ENCODE results near the gene TRIM59.

Gene TRIM59, protein sequence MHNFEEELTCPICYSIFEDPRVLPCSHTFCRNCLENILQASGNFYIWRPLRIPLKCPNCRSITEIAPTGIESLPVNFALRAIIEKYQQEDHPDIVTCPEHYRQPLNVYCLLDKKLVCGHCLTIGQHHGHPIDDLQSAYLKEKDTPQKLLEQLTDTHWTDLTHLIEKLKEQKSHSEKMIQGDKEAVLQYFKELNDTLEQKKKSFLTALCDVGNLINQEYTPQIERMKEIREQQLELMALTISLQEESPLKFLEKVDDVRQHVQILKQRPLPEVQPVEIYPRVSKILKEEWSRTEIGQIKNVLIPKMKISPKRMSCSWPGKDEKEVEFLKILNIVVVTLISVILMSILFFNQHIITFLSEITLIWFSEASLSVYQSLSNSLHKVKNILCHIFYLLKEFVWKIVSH

DNA sequence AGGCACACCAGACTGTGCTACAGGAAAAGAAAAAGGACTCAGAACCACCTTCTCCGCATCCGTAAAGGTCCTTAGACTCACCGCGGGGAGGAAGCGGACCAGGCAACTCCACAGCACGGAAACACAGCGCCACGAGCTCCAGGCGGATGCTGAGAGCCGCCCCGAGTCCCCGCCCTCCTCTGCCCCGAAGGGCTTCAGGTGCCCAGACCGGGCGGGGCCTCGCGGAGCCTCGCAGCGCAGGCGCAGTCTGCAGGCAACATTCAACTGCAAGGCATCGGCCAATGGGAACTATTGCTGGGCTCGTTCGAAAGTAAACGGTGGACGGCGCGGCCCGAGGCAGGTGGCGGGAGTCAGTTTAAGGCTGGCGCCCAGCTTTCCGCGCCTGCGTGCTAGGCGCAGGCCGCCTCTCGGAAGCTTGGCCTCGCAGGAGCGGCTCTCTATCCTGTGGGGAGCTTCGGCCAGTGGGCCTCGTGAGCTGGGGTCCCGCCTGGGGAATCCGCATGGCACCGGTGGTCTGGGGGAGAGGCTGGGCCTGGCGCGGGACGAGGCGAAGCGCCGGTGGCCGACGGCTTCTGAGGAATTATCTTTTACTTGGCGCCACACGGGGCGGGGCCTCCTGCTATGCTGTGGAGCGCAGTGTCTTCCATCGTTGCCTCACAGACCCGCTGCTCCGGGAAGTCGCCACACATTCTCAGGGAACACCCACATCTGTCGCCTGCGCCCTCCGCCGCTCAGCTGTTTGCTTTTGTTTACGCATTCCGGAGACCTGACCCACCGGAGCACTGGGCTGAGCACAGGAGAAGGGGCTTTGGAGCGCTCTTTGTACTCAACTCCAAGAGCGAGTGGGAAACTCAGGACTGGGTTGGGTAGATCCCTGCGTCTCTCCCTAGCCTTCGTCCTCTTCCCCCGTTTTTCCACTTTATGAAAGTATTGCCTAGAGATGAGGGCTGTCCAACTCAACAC lies at the start of gene TRIM59:
TSS of gene TRIM59 (minus strand) at position 151 of the 963 bp plus-strand sequence. CDS start 10,603 bp downstream, outside the sequence.
- DNase-seq = no peak

DNA sequence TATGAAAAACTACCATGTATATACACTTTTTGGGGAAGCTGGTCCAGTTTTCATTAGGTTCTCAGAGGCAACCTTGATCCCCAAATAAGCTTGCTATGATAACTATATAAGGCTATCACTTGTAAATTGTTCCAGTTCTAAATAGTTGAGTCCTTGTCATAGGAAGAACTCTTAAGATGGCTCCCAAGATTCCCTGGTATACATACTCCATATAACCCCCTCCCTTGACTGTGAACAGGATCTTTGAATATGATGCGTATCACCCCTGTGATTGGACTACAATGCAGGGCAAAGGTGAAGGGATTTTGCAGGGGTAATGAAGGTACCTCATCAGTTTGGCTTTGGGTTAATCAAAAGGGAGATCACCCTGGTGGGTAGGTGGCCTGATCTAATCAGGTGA lies 48.6 kb upstream of the TRIM59 start:
- no peak for DNase-seq

DNA sequence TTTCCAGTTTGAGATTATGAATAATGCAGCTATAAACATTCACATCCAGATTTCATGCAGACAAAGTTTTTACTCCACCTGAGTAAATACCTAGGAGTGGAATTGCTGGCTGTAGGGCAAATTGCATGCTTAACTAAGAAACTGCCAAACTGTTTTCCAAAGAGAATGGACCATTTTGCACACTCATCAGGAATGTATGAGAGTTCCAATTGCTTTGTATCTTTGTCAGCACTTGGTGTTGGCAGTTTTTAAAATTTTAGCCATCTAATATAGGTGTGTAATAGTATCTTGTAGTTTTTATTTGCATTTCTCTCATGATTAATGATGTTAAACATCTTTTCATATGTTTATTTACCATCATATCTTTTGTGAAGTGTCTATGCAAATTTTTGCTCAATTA lies 40.6 kb upstream of the TRIM59 start:
- DNase-seq = no peak

DNA sequence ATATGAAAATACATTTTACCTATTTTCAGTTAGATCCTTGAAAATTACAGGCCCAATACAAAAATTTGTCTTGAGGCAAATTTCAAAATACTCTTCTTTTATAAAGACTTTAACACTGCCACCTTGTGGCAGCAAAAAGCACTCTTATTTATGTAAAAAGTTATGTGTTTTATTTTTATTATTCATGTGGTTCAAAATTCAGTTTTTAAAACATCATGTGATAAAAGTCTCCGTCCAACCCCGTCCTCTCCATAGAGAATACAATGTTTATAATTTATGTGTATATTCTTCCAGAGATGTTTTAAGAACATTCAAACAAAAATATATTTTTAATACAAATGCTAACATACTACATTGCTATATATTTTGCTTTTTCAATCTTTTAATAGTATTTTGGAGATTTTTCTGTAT lies 36.9 kb upstream of the TRIM59 start:
- DNase-seq = no peak

DNA sequence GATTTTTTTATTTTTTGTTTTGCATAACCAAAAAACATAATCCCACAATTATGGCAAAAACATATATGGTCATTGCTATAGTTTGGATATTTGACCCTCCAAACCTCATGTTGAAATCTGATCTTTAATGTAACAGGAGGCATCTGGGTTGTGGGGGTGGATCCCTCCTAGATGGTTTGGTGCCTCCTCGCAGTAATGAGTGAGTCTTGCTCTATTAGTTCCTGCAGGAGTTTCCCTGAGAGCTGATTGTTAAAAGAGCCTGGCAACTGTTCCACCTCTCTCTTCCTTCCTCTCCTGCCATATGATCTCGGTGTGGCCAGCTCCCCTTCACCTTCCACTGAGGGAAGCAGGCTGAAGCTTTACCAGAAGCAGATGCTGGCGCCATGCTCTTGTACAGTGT lies 33.2 kb upstream of the TRIM59 start:
- DNase-seq = no peak

DNA sequence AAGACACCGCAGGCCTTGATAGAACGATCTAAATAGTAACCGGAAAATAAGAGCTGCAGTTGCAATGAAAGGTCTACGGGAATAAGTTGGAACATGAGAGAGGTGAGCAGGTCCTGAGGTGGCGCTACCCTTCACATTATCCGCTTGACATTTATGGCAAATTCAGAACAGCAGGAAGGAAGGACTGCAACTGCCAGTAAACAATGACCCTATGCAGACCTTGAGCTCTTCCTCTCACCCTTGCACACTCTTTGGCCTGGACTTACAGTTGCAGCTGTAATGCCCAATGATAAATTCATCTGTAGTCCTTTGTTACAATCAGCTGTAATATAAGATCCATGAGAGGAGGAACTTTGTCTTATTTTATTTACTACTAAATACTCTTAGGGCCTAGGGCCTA lies 32.3 kb upstream of the TRIM59 start:
- DNase-seq = no peak

DNA sequence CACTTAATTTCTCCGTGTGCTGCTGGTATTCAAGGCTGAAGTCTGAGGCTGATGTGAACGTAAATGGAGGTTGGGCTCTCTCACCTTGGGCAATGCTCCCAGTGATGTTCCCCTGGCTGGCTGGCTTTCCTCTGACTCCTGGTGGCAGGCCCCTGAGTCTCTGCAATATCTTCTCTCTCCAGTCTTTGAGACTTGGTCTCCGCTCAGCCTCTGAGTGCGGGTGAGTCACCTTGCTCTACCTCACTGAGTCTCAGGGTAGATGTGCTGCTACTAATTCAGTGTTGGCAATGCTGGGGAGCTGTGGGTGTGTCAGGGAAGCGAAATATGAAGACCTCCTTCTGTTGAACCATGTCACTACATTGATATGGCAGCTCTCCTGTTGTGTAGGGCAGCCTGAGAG lies 31.3 kb upstream of the TRIM59 start:
- no peak for DNase-seq

DNA sequence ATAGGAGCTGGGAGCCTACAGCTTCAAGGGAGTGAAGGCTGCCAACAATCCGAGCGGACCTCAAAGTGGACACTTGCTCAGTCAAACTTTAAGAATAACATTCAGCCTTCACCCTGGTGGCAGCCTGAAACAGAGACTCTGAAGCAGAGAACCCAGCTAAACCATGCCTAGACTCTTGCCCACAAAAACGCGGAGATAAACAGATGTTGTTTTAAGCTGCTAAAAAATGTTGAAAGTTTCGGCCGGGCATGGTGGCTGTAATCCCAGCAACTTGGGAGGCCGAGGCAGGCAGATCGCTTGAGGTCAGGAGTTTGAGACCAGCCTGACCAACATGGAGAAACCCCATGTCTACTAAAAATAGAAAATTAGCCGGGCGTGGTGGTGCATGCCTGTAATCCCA lies 29.8 kb upstream of the TRIM59 start:
- DNase-seq = no peak

DNA sequence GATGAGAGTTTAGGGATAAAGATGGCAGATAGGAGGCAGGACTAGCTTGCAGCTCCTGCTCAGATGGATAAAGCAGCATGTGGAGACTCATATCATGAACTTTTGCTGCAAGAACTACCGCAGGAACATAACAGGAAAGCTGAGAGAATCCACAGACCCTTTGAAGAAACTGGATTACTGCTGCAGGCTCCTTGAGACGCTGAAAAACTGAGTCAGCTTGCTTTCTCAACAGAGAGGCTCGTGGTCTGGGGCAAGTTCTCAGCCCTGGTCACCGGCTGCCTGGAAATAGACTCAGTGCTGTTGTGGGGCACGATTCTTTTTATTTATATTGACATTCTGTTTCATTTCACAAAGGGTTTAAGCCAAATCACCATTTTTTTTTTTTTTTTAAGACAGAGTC lies 28.8 kb upstream of the TRIM59 start:
- no peak for DNase-seq

DNA sequence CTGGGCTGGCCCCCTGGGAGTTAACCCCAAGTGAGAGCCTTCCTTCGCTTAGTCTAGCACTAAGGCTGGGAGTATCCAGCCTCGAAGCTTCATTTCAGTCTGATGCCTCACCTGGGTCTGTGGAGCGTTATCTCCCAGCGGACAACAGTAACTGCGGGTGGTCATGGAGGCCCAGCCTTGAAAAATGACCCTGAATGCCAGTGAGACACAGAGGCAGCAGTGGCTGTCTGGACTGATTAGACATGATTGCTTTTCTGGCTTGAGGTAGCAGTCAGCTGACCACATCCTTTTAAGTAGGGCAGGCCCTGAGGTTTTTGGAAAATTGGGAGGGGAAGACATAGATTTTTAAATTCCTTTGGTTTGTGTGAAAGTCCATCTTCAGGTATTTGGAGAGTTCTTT lies 28.2 kb upstream of the TRIM59 start:
- DNase-seq = no peak

DNA sequence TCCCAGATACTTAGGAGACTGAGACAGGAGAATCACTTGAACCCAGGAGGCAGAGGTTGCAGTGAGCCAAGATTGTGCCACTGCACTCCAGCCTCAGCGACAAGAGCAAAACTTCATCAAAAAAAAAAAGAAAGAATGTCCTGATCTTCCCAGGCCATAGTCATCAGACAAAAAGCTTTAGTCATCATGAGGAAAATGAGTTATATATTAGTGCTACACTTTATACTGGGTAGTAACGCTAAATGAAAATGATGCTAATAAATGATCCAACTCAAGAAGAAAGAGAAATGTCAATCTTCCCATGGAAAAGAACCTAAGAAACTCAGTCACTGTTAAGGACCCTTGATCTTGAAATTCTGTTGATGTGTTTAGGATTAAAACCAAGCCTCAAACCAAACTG lies 26.3 kb upstream of the TRIM59 start:
- no peak for DNase-seq

DNA sequence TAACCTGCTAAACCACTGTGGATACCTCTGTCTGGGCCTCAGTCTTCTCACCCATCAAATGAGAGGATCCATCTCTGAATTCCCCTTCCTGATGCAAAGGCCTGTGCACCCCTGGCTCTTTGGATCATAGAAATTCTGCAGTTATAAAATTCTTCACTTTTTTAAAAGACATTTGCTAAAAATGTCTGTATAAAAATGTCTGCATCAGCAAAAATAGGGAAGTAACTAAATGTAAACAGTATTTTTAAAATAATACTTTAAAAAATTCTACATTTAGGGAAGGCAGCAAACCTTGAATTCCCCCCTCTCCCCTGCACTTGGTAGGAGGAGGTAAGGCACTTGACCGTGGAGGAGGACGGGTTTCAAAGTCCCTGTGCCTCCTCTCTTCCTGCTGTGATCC lies 25.6 kb upstream of the TRIM59 start:
- DNase-seq = no peak

DNA sequence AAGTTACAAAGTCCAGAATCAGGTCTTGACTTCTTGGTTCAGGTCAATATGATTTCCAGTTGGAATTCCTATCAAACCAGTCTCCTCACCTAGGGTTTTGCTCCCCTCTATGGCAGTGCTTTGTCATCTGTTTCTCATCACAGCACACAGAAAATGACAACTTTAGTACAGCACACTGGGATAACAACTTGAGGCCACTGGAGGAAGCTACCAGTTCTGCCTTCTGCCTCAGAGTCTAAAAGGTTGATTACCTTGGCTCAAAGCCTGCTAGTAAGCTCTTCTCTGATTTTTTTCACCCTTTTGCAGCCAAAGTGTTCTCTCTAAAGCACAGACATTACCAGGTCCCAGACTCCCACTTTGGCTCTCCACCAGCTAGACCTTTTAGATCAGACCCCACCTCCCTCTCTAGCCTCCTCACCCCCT lies 24.8 kb upstream of the TRIM59 start:
- DNase-seq = no peak

DNA sequence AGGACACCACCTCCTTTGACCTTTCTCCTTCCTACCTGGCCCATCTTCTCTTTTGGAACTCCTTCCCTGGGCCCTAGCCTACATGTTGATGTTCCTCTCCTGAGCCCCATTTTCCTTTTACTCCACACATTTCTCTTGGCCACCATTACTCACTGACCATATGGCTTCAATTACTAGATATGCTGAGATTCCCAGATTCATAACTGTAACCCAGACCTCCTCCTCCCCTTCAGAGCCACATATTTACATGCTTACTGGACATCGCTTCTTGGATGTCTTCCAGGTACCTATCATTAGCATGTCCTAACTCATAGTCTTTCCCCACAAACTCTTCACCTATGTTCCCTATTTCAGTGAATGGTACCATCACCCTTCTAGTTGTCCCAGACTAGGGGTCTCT lies 24.4 kb upstream of the TRIM59 start:
- no peak for DNase-seq

DNA sequence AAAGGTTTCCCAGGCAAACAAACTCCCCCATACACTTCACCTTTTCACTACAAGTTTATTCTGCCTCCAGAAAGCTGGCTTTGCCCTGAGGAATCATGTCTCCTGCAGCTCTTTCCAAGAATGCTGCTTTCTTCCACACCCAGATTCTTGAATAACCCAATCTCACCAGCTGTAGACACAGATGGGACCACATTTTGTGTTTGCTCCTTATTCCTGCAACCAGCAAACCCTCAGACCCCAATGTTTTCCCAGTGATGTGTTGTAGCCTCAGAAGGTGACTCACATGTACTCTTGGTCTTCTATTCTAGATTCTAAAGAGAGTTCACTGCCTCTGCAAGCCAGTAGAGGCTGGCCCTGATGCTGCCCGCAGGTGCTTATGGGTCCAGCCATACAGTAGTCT lies 23.6 kb upstream of the TRIM59 start:
- DNase-seq = no peak

DNA sequence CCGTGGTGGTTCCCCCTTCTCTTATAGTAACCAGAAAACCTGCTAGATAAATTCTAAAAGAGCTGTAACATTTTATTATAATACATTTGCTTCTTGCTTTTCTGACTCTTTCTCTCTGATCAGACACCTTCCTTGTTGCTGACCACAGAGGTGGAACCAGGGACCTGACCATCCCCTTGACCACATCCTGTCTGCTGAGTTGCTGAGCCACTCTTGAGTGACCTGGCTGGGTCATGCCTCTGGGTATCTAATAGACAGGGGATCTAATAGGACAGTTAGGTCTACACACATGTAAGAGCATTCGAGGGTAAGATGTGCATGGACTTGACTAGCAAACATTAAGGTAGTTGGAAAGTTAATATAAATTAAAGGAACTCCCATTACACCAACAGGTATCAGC lies 22.8 kb upstream of the TRIM59 start:
- no peak for DNase-seq

DNA sequence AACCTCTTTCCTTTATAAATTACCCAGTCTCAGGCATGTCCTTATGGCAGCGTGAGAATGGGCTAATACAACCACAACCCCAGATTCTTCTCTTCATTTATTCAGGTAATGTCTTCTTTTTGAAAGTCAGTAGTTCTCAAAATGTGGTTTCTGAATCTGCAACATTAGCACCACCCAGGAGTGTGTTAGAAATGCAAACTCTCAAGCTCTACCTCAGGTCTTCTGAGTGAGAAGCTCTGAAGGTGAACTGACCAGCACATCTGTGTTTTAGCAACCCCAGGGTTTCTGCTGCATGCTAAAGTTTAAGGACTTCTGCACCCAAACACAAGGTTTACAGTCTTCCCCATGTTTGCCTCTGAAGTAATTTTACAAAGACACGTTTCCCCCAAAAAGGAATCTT lies 22.3 kb upstream of the TRIM59 start:
- DNase-seq = no peak

DNA sequence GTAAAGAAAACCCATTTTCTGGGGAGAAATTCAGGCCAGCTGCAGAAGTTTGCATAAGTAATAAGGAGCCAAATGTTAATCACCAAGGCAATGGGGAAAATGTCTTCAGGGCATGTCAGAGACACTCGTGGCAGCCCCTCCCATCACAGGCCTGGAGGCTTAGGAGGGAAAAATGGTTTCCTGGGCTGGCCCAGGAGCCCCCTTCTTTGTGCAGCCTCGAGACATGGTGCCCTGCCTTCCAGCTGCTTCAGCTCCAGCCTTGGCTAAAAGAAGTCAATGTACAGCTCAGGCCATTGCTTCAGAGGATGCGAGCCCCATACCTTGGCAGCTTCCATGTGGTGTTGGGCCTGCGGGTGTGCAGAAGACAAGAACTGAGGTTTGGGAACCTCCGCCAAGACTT lies 20.6 kb upstream of the TRIM59 start:
- no peak for DNase-seq

DNA sequence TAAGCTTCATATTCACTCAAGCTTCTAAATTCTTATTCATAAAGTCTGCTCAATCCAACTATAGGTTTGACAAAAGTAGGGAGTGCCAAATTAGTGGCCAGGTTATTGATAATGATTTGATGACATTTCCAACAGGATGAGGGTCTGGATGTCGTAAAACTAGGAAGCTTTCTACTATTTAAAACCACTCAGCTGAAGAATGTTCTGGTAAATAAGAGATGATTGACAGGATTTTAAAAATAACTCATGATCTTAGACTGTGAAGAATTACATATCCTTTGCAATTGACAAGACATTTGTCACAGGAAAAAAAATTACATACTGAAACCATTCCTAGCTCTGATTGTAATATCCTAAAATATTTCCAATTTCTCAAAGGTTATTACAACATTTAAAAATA lies 15.4 kb upstream of the TRIM59 start:
- DNase-seq = no peak

DNA sequence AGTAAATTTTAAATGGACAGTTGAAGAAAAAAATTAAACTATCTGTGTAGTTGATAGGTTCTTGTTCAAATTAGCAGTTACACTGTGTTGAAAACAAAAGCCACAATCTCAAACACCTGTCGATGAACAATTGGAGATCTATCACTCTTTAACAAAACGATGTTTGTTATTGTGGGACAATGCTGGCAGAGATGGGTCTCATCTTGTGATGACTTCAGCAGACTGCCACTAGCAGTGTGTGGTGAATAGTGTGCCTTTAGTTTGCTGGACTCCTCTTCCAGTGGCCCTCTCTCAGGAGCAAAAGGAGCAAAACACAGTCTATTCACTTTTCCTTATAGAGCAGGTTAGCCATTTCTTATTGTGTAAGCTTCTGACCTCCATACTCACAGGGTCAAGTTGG lies 14.7 kb upstream of the TRIM59 start:
- no peak for DNase-seq

DNA sequence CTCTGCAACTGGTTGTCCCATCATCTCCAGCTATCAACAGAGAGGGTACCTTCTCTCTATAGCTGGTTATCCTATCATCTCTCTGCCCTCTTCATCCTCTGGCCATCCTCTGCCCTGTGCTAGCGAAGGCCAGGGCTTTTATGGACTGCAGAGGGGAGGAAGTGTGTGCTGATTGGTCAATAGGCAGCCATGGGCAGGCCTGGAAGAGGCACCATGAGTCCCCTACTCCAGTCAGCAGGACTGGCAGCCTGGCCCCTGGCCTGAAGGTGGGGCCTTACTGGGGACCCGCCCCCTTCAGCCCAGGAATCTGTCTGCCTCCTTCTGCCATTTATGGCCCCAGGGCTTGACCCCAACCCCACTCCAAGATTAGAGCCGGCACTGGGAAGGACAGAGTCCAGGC lies 10.4 kb upstream of the TRIM59 start:
- DNase-seq = no peak

DNA sequence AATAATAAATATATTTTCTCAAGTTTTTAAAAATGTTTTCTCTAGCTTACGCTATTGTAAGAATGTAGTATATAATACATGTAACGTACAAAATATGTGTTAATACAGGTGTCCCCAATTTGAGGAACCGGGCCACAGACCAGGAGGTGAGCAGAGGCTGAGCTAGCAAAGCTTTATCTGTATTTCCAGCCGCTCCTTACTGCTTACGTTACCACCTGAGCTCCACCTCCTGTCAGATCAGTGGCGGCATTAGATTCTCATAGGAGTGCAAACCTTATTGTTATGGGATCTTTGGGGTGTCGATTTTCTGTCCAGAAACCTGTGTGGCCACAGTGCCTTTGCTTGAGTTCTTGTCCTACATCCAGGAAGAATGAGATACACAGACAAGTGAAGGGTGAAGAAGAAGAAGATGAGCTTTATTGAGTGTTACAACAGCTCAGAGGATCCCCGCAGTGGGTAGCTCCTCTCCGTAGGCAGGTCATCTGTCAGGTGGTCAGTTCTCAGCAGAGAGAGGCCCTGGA lies 9.9 kb upstream of the TRIM59 start:
- no peak for DNase-seq

DNA sequence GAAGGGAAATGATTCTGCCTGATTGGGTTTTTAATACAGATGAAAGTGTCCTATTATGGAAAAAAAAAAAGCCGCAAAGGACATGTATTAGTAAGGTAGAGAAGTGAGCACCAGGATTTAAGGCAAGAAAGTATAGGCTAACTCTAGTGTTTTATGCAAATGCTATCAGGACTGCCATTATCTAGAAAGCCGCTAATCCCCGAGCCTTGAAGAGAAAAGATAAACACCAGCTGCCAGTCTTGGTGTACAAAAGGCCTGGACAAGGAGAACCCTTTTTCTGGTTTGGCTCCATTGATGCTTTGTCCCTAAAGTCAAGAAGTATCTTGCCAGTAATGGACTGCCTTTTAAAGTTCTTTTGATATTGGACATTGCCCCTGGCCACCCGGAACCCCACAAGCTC lies 8.6 kb upstream of the TRIM59 start:
- no peak for DNase-seq

DNA sequence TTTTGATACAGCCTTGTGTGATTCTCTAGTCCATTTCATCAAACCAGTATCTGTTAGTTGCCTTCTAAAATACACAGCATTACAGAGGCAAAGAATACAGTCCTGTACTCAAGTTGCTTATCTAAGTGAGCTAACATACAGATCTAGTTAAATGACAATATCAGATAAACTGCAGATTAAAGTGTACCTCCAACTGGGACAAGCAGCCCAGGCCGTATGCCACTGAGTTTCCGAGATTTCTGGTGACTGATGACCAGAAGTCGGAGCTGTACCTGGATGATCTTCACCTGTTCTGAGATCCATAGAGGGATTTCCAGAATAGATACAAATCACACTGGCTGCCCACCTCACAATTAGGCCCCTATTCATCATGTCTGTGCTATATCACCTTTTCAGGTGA lies 6.3 kb upstream of the TRIM59 start:
- DNase-seq = no peak
